HEK293T (cell line): ENCODE measurements around the gene SNX21.
"Not testable (repeated sequence)": the region's sequence is repeated elsewhere in the genome, so short reads cannot be mapped to it uniquely, and the experiment has no call there.

Source experiments
- CTCF ChIA-PET: fragments of 350-600 bp; formaldehyde crosslinking; extraction: SDS; loops from one replicate; lab custom pipeline; 2021; ENCODE audit warnings: antibody characterized with exemption, inconsistent platforms; lab: Yijun Ruan, JAX
- POLR2A ChIA-PET: fragments of 350-600 bp; formaldehyde crosslinking; extraction: SDS; loops from one replicate; lab custom pipeline; 2020; ENCODE audit warnings: antibody characterized with exemption, inconsistent platforms; lab: Yijun Ruan, JAX
- DNase-seq: peaks from one replicate; pipeline ENCODE4 v3.0.0; 2012; ENCODE audit warnings: mixed read lengths; ENCODE audit errors: extremely low spot score
- ARNT ChIP-seq: fragments of 450-650 bp; IDR thresholded peaks from 2 replicates; pipeline ENCODE4 v1.6.1; 2017; ENCODE audit warnings: mild to moderate bottlenecking
- BHLHE40 ChIP-seq: fragments of 450-650 bp; IDR thresholded peaks from 2 replicates; pipeline ENCODE4 v1.6.1; 2016; ENCODE audit warnings: mild to moderate bottlenecking, moderate library complexity, borderline replicate concordance
- CTBP1 ChIP-seq: fragments of 450-650 bp; IDR thresholded peaks from 2 replicates; pipeline ENCODE4 v1.6.1; 2016; ENCODE audit warnings: borderline replicate concordance
- ELF4 ChIP-seq: fragments of 450-650 bp; IDR thresholded peaks from 2 replicates; pipeline ENCODE4 v1.6.1; 2017; ENCODE audit warnings: antibody characterized with exemption
- FOXA1 ChIP-seq: fragments of 450-650 bp; IDR thresholded peaks from 2 replicates; pipeline ENCODE4 v1.6.1; 2016; ENCODE audit warnings: mild to moderate bottlenecking
- FOXK2 ChIP-seq: fragments of 450-650 bp; IDR thresholded peaks from 2 replicates; pipeline ENCODE4 v1.6.1; 2016; ENCODE audit warnings: mild to moderate bottlenecking
- FOXM1 ChIP-seq: fragments of 450-650 bp; IDR thresholded peaks from 2 replicates; pipeline ENCODE4 v1.6.1; 2017; ENCODE audit warnings: mild to moderate bottlenecking, borderline replicate concordance
- HDGF ChIP-seq: fragments of 450-650 bp; IDR thresholded peaks from 2 replicates; pipeline ENCODE4 v1.6.1; 2017; ENCODE audit warnings: antibody characterized with exemption, borderline replicate concordance
- L3MBTL2 ChIP-seq: fragments of 450-650 bp; conservative IDR thresholded peaks from 2 replicates; pipeline ENCODE4 v1.6.1; 2016; ENCODE audit warnings: mild to moderate bottlenecking
- LEF1 ChIP-seq: fragments of 450-650 bp; IDR thresholded peaks from 2 replicates; pipeline ENCODE4 v1.6.1; 2017; ENCODE audit warnings: mild to moderate bottlenecking, borderline replicate concordance
- NFRKB ChIP-seq: fragments of 450-650 bp; IDR thresholded peaks from 2 replicates; pipeline ENCODE4 v1.6.1; 2016; ENCODE audit warnings: mild to moderate bottlenecking, moderate library complexity
- PKNOX1 ChIP-seq: fragments of 450-650 bp; IDR thresholded peaks from 2 replicates; pipeline ENCODE4 v1.6.1; 2016
- SP1 ChIP-seq: fragments of 450-650 bp; IDR thresholded peaks from 2 replicates; pipeline ENCODE4 v1.6.1; 2017
- SUZ12 ChIP-seq: fragments of 450-650 bp; IDR thresholded peaks from 2 replicates; pipeline ENCODE4 v1.6.1; 2016; ENCODE audit warnings: mild to moderate bottlenecking
- TARDBP ChIP-seq: fragments of 450-650 bp; IDR thresholded peaks from 2 replicates; pipeline ENCODE4 v1.6.1; 2016
- ZNF384 ChIP-seq: fragments of 450-650 bp; IDR thresholded peaks from 2 replicates; pipeline ENCODE4 v1.6.1; 2016

The SNX21 gene

GRCh38 chr20:45828589-45828988 lies 5.0 kb upstream of the SNX21 start:
- CTCF ChIA-PET: no interaction called here
- POLR2A ChIA-PET: no interaction called here
- DNase-seq: no peak
- TF ChIP-seq ELF4 (no peak), SP1 (no peak), HDGF (no peak), FOXK2 (no peak), NFRKB (no peak), BHLHE40 (no peak), CTBP1 (no peak)

GRCh38 chr20:45829673-45830106 lies 3.9 kb upstream of the SNX21 start:
- CTCF ChIA-PET, POLR2A ChIA-PET, DNase-seq: not testable (repeated sequence)

DNA sequence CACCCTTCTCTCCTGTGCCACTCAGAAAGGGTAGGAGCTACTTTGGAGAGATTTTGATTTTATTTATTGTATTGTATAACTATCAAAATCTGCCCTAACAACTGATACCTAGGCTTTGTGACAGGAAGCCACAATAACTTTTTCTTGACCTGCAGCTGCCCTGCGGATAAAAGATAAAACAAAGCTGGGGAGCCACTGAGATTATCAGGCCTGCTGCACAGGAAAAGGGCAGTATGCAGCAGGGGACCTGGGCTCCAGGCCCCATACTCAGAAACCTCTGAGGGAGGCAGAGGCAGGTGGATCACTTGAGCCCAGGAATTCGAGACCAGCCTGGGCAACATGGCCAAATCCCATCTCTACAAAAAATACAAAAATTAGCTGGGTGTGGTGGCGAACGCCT lies 980 bp upstream of the SNX21 start:
- no peak for DNase-seq
- POLR2A ChIA-PET: interaction anchor here (0.8 to 2.2 kb wide), 6 partner anchors 9 to 138 kb away, joined by 4 to 10 read pairs (median 5); partner anchors contain the start of genes UBE2C and ZSWIM1
- TF ChIP-seq ZNF384 (no peak), CTBP1 (no peak), ELF4 (no peak), PKNOX1 (no peak), TARDBP (no peak), NFRKB (no peak), HDGF (no peak), FOXA1 (no peak), FOXM1 (no peak), SUZ12 (no peak), BHLHE40 (no peak), FOXK2 (no peak)
- CTCF ChIA-PET: no interaction called here

GRCh38 chr20:45833883-45834796 lies 541 bp downstream of the SNX21 start:
- ChIA-PET CTCF (interaction anchor here (0.6 kb wide), 1 partner anchor 35 kb away, joined by 3 read pairs; no protein-coding TSS in a partner anchor), POLR2A (interaction anchor here (0.6 to 2.2 kb wide), 17 partner anchors 8 to 136 kb away, joined by 3 to 10 read pairs (median 4); partner anchors contain the start of genes UBE2C and ZSWIM1)
- peak; percentile 73 for DNase-seq
- TF ChIP-seq PKNOX1 (no peak), L3MBTL2 (peak; percentile 91)

GRCh38 chr20:45834797-45835161 lies 1.2 kb downstream of the SNX21 start:
- TF ChIP-seq SUZ12: no peak
- no peak for TF ChIP-seq ZNF384
- TF ChIP-seq SP1: no peak
- TF ChIP-seq FOXM1: no peak
- TF ChIP-seq HDGF: no peak
- TF ChIP-seq ELF4: no peak
- no peak for TF ChIP-seq PKNOX1
- no peak for TF ChIP-seq FOXA1
- TF ChIP-seq L3MBTL2: no peak
- no peak for TF ChIP-seq BHLHE40
- TF ChIP-seq LEF1: no peak
- no peak for TF ChIP-seq TARDBP
- no peak for TF ChIP-seq NFRKB
- TF ChIP-seq CTBP1: no peak
- TF ChIP-seq FOXK2: no peak
- TF ChIP-seq ARNT: no peak
- DNase-seq: no peak
- ChIA-PET CTCF (no interaction called here), POLR2A (interaction anchor here (1.1 to 2.1 kb wide), 7 partner anchors 10 to 39 kb away, joined by 3 to 9 read pairs (median 3); no protein-coding TSS in a partner anchor)

DNA sequence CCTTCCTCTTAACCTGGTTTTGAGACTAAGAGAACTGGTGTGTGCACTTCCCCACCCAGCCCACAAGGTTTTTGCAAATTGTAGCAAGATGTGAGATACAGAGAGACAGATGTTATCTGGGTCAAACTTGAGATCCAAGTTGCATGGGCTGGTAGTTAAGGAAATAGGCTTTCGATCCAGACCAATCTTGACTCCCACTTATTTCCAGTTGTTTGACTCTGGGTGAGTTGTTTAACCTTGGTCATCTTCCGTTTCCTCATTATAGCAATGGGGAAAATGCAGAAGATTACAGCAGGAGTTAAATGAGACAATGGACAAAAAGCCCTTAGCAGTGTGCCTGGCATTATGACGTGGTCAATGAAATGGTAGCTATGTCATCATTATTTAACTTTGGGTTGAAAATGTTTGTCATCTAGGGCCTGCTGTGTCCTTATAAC lies 1.7 kb downstream of the SNX21 start:
- ChIA-PET CTCF (no interaction called here), POLR2A (interaction anchor here (2.1 kb wide), 1 partner anchor 9 kb away, joined by 9 read pairs; no protein-coding TSS in a partner anchor)
- TF ChIP-seq SUZ12 (no peak), SP1 (no peak), NFRKB (no peak), PKNOX1 (no peak), L3MBTL2 (no peak), FOXA1 (no peak), BHLHE40 (no peak), ELF4 (no peak), ZNF384 (no peak), FOXM1 (no peak), CTBP1 (no peak), HDGF (no peak), TARDBP (no peak), ARNT (no peak), LEF1 (no peak)
- no peak for DNase-seq
